Suprapubic skin (tissue), 3 donors: ENCODE results near the gene PML.

ENCODE experiments used
- POLR2A ChIP-seq, 2 donors: fragments of 450-650 bp; IDR thresholded peaks; one replicate each; pipeline ENCODE4 v1.6.1; 2017; ENCODE audit warnings: antibody characterized with exemption in 2 of 2, mild to moderate bottlenecking in 2 of 2, moderate library complexity in 2 of 2
- TF ChIP-seq, protein P1 (sequence below), 2 donors: fragments of 200-600 bp in 1 of 2; fragments of 450-650 bp in 1 of 2; sonication (generic) in 1 of 2; IDR thresholded peaks; one replicate each; pipeline ENCODE4 v1.5.1; 2016 to 2019; ENCODE audit warnings: antibody characterized with exemption in 2 of 2, mild to moderate bottlenecking in 1 of 2, moderate library complexity in 1 of 2

DNA sequence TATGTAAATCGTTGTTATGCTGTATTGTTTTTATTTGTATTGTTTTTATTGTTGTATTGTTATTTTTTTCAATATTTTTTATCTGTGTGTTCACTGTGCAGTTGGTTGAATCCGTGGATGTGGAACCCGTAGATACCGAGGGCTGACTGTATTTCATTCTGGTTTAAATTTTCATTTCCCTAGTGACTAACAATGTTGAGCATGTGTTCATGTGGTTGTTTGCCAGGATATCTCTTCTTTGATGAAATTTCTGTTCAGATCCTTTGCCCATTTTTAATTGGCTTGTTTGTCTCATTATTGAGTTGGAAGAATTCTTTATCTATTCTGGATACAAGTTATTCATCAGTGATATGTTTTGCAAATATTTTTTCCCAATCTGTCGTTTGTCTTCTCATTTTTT, 32.1 kb upstream of the PML start:
- TF ChIP-seq, protein P1, sequence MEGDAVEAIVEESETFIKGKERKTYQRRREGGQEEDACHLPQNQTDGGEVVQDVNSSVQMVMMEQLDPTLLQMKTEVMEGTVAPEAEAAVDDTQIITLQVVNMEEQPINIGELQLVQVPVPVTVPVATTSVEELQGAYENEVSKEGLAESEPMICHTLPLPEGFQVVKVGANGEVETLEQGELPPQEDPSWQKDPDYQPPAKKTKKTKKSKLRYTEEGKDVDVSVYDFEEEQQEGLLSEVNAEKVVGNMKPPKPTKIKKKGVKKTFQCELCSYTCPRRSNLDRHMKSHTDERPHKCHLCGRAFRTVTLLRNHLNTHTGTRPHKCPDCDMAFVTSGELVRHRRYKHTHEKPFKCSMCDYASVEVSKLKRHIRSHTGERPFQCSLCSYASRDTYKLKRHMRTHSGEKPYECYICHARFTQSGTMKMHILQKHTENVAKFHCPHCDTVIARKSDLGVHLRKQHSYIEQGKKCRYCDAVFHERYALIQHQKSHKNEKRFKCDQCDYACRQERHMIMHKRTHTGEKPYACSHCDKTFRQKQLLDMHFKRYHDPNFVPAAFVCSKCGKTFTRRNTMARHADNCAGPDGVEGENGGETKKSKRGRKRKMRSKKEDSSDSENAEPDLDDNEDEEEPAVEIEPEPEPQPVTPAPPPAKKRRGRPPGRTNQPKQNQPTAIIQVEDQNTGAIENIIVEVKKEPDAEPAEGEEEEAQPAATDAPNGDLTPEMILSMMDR (IDR thresholded peaks at IDR 0.05): no peak
- TF ChIP-seq POLR2A (IDR thresholded peaks at IDR 0.05): no peak
